Measurements from ENCODE around the gene CCNI.

DNA sequence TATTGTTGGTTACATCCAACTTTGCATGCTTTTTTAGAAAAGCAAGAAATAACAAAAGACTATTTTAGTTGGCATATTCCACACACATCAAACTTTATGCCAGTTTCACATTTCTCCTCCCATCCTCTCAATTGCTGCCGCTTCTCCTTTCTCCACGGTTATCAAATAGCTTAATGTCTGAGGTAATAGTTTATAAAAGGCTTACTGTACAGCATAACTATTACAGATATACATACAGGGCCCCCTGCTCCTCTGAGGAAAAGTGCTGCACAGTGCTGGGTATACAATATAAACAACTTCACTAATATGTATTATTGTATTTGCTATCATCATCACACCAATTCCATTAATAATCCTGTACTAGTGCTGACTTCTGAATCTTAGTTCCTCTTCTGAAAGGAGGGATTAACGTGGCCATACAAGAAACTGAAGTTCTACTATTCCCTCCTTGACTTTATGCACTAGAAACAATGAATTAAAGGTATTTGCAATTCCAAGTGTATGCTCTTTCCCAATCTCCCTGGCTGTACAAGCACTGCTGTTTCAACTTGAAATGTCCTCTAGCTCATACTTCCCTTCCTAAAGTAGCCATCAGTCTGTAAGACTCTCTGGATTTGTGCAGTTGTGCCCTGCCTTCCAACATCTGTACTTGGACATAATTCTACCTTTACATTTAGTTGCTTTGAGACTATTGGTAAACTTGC, 2.5 kb downstream of the CCNI start:
- no peak for TF ChIP-seq CTCF (IDR thresholded peaks at IDR 0.05)
- no peak for TF ChIP-seq POLR2A (IDR thresholded peaks at IDR 0.05)
- TF ChIP-seq POLR2AphosphoS5 (IDR thresholded peaks at IDR 0.05), result no peak
